Cardiac muscle cell (in vitro differentiated cells and primary cell): ENCODE data around the gene BIK. TPM values are rescaled to one million over a fixed set of nuclear protein-coding genes. Genes with fewer than 3 reads are reported as not detected.

Experiments
- DNase-seq, 2 donors: peaks; one replicate each; pipeline versions ENCODE4 v3.0.0 to v3.0.0-alpha.2; 2010 to 2017; ENCODE audit warnings: low read depth in 1 of 2, low spot score in 1 of 2
- H3K27ac ChIP-seq: fragments of 200-600 bp; sonication (generic); 2 replicates; pipeline ENCODE4 v1.5.1; 2016
- H3K27me3 ChIP-seq: fragments of 200-600 bp; sonication (generic); 2 replicates; pipeline ENCODE4 v1.6.0; 2016; ENCODE audit warnings: control low read depth
- H3K36me3 ChIP-seq: fragments of 200-600 bp; sonication (generic); 2 replicates; pipeline ENCODE4 v1.5.1; 2016; ENCODE audit warnings: control low read depth
- H3K4me1 ChIP-seq: fragments of 200-600 bp; sonication (generic); 2 replicates; pipeline ENCODE4 v1.8.1; 2017; ENCODE audit warnings: low read depth, mild to moderate bottlenecking, mixed run types
- H3K4me3 ChIP-seq: fragments of 200-600 bp; sonication (generic); 2 replicates; pipeline ENCODE4 v1.5.1; 2016; ENCODE audit warnings: mild to moderate bottlenecking
- H3K9me3 ChIP-seq: fragments of 200-600 bp; sonication (generic); 2 replicates; pipeline ENCODE4 v1.5.1; 2017; ENCODE audit warnings: low read depth, mild to moderate bottlenecking, control low read depth
- polyA plus RNA-seq: library from polyadenylated mRNA; unstranded; fragments of >200 nt; fragmentation: Nextera tagmentation; extraction: Ambion mirVana; gene quantifications from 2 replicates; pipeline ENCODE4 v1.2.1, GENCODE V29; 2016
- total RNA-seq: library from RNA; depleted of rRNA; stranded (reverse); fragments of >200 nt; gene quantifications from 2 replicates; pipeline ENCODE4 v1.2.3, GENCODE V29; 2016
- TF ChIP-seq, protein P1 (sequence below): IDR thresholded peaks from 2 replicates; pipeline ENCODE4 v1.5.1; 2012; ENCODE audit warnings: low read depth, mild to moderate bottlenecking, low read length

The BIK gene
- total and polyA plus RNA-seq, 2 experiments from 2014 or later, result 34.6 to 41.7 TPM

- H3K27me3 ChIP-seq, result no peaks in the 10 kb centered on the region
- H3K27ac ChIP-seq, result no peak overlapping the region
- no peak for DNase-seq
- H3K9me3 ChIP-seq, result no peaks in the 10 kb centered on the region
- TF ChIP-seq, protein P1, sequence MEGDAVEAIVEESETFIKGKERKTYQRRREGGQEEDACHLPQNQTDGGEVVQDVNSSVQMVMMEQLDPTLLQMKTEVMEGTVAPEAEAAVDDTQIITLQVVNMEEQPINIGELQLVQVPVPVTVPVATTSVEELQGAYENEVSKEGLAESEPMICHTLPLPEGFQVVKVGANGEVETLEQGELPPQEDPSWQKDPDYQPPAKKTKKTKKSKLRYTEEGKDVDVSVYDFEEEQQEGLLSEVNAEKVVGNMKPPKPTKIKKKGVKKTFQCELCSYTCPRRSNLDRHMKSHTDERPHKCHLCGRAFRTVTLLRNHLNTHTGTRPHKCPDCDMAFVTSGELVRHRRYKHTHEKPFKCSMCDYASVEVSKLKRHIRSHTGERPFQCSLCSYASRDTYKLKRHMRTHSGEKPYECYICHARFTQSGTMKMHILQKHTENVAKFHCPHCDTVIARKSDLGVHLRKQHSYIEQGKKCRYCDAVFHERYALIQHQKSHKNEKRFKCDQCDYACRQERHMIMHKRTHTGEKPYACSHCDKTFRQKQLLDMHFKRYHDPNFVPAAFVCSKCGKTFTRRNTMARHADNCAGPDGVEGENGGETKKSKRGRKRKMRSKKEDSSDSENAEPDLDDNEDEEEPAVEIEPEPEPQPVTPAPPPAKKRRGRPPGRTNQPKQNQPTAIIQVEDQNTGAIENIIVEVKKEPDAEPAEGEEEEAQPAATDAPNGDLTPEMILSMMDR, result no peak
- no peaks in the 10 kb centered on the region for H3K4me1 ChIP-seq
- peaks cover 8% of the 10 kb centered on the region for H3K36me3 ChIP-seq
- no peak overlapping the region for H3K4me3 ChIP-seq
Measured at GRCh38 chr22:43166132-43166930, 55.8 kb downstream of the BIK start.

DNA sequence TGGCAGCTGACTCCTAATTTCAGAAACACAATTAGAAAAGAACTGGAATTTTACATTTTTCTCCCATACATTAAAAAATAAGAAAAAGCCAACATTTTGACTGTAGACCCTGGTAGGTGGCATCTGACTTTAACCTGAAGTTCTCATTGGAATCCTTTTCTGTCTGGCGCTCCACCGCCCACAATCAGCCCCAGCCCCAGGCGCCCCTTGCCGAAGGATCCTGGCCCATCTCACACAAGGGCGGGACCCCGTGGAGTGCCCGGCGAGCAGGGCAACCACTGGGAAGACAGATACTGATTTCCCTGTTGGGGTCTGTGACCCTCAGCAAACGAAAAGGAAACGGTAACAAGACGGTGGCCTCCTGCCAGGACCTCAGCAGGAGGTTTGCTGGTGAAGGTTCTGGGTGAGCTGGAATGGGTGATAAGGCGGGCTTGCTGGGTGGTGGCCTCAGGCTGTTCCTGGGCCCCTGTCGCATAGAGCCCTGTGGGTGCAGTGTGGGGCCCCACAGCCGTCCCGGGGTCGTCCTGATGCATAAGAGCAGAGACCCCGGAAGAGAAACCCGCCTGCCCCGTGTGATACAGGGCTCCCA is 56.5 kb downstream of the BIK start:
- H3K27ac ChIP-seq, result no peak overlapping the region
- H3K27me3 ChIP-seq, result no peaks in the 10 kb centered on the region
- H3K4me1 ChIP-seq, result no peaks in the 10 kb centered on the region
- no peak for DNase-seq
- no peaks in the 10 kb centered on the region for H3K9me3 ChIP-seq
- H3K4me3 ChIP-seq, result no peak overlapping the region
- TF ChIP-seq, protein P1, result no peak
- peaks cover 8% of the 10 kb centered on the region for H3K36me3 ChIP-seq

DNA sequence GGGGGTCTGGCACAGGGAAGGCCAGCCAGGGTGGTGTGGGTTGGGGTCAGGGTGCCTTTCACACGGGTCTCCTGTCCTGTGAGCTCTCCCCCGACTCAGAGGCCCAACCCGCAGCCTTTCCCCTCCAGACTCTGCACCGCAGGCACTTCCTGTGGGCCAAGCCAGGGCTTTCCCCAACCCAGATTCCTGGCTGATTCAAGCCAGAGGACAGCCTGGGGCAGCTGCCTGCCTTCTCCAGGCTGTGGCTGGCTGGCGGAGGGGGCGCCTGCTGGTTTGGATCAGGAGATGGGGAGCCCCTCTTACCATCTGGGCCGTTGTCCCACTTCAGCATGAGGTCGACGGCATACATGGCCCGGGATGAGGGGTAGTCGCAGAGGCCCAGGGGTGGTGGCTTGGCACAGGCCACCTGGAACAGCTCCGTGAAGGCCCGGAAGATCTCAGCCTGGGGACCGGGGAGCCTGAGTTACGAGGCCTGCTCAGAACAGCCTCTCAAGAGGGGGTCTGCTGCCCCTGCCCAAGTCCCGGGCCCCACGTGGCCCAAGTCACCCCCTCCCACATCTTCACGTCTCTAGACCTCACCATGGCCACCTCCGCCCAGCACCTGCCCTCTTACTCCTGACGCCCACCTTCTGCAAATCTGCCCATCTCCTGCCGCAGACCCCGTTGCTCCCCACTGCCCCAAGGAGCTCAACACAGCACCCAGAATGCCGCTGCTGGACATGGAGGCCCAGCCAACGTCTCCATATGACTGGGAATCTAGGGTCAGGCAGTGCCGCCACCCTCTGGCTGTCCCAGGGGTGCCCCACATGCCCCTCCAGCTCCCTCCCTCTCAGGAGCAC is 58.1 kb downstream of the BIK start:
- Histone ChIP-seq H3K36me3 (peaks cover 11% of the 10 kb centered on the region), H3K4me3 (no peak overlapping the region), H3K4me1 (no peaks in the 10 kb centered on the region)

DNA sequence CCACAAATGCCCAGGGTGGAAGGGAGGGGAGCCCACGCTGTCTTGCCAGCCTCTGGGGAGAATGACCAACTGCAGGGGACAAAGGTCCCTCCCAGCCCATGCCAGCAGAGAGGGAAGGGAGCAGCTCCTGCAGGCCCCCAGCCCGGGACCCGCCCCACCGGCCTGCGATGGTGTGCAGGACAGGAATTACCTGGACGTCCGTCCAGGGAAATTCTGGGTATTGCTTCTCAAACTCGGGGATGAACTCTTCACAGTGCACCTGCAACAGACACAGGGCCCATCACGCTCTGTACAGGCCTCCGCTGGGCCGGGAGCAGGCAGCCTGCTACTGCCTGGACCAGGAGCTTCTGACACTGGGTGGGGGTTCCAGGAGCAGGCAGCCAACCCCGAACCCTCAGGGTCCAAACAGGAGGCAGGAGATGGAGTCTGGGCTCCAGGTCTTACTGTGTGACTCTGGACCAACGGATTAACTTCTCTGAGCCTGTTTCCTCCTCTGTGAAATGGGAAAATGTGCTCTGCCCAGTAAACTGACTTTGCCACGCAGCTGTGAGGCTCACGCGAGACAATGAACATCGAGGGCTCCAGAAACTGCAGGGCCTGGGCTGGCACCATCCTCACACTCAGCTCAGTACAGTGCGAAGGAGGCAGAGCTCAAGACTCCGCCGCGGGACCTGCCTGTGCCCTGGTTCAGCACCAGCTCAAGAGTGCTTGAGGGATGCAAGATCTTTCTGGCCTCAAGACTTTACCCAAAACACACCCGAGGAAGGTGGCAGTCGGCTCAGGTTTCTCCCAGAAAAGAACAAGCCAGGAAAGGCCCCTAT is 59.0 kb downstream of the BIK start:
- Histone ChIP-seq H3K4me1 (no peaks in the 10 kb centered on the region), H3K4me3 (no peak overlapping the region), H3K9me3 (no peaks in the 10 kb centered on the region), H3K36me3 (peaks cover 11% of the 10 kb centered on the region), H3K27ac (no peak overlapping the region), H3K27me3 (no peaks in the 10 kb centered on the region)
- no peak for DNase-seq
- TF ChIP-seq, protein P1, result no peak

More for the DNA sequence above, 58.1 kb downstream of the BIK start:
- TF ChIP-seq, protein P1, result no peak
- H3K27me3 ChIP-seq, result no peaks in the 10 kb centered on the region
- no peak overlapping the region for H3K27ac ChIP-seq
- H3K9me3 ChIP-seq, result no peaks in the 10 kb centered on the region
- peak in 1 of 2 donors; percentile 80 for DNase-seq

DNA sequence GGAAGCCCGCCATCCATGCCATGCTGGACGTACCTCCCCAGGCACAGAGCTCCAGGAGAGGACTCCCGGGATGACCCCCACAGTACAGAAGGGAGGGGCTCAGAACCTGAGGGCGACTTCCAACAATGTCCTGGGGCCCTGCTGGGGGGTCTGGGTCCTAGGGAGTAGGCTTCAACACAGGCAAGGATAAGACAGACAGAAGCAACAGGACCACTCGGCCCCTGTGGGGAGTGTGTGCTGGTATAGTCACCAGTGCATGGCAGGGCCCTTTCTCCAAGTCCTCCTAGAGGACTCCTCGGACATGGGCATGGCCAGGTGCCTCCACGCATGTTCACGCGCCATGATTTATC is 59.6 kb downstream of the BIK start:
- no peaks in the 10 kb centered on the region for H3K9me3 ChIP-seq
- TF ChIP-seq, protein P1, result no peak
- peaks cover 11% of the 10 kb centered on the region for H3K36me3 ChIP-seq

More for the DNA sequence above, 59.6 kb downstream of the BIK start:
- DNase-seq, result no peak
- no peaks in the 10 kb centered on the region for H3K27me3 ChIP-seq
- no peaks in the 10 kb centered on the region for H3K4me1 ChIP-seq
- no peak overlapping the region for H3K27ac ChIP-seq
- H3K4me3 ChIP-seq, result no peak overlapping the region
